GM19452 (cell line): ENCODE results near the gene ZNF407.

Experiments used
- ATAC-seq: cut with Tn5 transposase; IDR thresholded peaks from one replicate; pipeline ENCODE4 v1.9.1; 2021; ENCODE audit not compliant: unreplicated experiment

ZNF407 gene

DNA sequence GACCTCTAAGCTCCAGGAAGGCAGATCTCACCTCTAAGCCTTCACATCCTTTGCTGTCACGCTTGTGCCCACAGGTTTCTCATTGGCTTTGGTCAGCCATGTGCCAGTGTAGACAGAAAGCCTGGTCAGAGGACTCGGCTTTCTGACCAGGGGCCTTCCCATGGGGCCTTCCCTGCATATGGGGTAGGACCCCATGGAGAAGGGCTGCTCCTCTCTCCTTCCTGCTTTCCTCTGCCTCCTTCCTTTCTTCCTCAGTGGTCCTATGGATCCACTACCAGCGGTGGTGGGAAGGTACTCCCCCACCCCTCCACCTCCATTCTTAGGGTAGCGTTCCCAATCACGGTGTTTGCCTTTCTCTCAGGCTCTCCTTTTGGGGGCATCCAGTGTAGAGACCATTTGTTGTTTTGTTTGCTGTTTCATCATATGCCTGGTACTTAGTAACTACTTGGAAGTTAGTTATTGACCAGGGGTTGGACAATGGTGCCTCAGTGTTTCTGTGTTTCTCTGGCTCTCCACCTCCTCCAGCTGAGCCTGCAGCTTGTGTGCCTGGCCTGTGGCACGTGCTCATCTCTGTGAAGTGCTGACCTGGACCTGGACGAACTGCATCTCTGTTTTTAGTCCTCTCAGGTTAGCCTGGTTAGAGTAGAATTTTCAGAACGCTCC lies 71.6 kb downstream of the ZNF407 start:
- ATAC-seq, result no peak

DNA sequence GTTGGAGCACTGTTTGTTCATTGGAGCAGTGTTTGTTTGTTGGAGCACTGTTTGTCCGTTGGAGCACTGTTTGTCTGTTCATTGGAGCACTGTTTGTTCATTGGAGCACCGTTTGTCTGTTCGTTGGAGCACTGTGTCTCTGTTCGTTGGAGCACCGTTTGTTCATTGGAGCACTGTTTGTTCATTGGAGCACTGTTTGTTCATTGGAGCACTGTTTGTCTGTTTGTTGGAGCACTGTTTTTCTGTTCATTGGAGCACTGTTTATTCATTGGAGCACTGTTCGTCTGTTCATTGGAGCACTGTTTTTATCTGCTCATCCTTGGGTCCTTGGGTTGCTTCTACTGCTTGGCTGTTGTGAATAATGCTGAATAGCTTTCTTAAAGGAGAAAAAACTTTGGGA lies 74.7 kb downstream of the ZNF407 start:
- no peak for ATAC-seq

DNA sequence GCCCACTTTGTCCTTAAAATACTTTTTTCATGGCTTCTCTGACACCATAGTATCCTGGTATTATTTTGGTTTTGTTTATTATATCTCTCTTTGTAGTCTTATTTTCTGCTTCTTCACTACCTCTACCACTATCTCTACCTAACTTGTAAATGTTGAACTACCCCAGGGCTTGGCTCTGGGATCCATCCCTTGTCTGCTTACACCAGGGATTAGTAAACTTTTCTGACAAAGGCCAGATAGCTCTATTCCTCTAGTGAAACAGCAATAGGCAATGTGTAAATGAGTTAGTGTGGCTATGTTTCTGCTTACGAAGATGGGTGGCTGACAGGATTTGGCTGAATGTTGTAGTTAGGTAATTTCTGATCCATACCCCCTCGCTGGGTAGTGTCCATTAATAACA lies 76.8 kb downstream of the ZNF407 start:
- no peak for ATAC-seq

DNA sequence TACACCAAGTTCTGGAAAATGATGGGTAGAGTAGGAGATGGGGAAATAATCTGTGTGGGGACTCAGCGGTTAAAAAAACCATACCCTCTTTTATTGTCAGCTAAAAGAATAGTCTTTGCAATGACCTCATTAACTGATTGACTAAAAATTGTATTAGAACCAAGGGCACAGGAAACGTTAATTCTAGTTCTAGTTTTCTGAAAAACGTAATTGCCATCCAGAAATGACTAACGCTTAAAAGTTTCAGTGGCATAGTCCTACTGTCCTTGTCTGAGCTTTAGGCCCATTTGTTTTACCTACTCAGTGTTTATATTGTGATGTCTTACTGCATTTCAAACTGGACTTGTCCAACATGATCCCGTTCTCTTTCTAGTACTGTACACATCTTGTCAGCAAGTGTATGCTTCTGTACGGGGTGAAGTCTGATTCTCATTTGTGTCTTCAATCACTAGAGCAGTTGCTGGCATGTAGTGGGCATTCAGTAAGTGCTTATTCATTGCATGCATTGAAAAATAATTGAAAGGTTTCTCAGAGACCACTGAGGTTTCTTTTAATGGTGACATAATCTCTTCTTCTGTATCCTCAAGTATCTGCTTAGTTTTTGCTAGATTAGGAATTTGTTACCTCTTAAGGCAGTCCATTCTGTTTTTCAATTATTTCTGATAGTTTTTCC lies 81.5 kb downstream of the ZNF407 start:
- ATAC-seq, result peak; percentile 71

DNA sequence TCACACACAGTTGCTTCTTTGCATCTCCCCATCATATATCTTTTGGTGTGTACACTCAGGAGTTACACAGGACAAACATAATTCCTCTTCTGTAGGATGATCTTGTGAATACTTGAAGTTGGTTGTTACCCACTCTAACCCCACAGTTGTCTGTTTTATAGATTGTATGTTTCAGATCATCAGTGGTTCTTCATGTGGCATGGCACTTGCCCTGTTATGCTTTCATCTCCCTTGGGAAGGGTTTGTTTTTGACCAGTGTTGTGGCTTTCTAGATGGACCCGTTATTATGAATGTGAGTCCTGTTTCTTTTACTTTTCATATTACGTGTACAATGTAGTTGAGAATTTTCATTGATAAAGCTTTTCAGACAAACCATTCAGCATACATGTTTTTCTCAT lies 82.0 kb downstream of the ZNF407 start:
- ATAC-seq, result no peak

DNA sequence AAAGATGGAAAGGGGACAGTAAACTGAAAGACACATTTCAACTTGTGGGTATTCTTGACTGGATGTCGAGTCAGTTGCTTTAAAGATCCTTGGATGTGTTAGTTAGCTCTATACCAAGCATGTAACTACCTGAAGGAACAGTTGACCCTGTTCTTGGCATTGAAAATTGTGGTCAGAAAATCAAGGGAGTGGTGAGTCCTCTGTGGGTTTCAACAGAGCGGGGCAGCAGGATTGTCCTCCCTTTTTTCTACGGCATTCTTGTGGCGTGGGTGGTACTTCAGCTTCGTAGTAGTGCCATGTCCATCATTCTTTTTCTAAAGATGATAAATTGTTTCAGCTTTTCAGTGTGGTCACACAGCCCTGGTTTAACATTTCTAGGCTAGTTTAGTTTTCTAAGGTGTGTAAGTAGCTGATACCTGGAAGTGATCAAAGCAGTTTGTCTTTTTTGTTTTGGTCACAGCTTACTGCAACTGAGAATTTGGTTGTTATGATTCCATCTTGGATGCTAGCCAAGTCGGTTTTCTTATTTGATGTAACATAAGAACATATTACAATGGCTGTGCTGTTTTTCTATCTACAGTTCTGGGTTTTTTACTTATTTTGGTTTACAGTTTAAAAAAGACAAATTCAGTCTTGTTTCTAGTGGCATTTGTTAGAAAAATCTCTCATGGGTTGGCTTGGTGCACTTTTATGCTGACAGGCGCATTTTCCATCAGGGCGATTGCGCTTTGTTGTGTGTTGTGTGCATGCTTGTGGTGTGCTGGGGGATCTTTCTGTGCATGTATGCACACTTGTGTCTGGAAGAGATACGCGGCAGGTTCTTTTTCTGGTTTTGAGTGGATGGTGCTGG lies 84.7 kb downstream of the ZNF407 start:
- no peak for ATAC-seq

DNA sequence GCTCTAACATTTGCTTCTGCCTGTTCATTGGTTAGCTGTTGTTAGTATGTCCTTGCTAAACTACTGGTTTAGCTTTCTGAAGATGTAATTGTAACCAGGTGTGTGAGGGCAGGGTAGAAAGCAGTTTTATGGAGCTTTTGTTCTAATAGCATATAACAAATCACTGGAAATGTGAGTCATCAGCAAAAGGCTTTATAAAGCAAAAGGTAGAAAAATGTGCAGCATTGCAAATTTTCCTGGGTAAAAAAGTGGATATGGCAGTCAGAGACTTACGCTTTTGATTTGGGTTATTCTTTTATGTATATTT lies 85.3 kb downstream of the ZNF407 start:
- ATAC-seq, result no peak

DNA sequence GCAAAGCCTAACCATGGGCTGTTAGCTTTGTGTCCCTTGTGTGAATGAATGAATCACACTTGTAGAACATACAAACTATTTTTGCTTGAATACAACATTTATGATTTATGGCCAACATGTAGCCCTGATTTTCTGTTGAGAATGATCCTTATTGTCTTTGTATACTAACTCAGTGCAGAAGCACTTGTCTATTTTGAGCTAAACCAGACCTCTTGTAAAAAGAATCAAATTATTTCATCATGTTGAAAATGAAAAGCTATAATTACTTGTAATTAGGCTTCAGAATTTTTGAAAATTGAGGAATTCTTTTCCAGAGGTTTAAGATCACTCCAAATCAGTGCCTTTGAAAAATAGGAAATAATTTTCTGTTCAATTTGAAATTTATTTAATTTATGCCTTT lies 85.9 kb downstream of the ZNF407 start:
- ATAC-seq, result no peak

DNA sequence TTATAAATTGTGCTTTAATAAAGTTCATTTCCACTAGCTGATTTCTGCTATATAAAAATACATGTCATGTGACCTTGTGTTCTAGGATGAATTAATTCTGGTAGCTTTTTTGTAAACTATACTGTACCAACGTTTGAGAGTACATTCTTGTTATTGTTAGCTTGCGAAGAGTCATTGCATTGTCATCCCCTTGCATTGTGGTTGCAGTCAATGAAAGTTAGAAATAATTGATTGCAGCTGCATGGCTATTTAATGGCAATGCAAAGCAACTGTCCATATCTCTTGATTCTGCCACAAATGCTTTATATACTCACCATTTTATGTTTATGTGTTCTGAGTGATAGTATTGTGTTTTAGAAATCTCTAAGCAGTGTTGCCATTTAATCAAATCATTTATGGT lies 91.6 kb downstream of the ZNF407 start:
- no peak for ATAC-seq

DNA sequence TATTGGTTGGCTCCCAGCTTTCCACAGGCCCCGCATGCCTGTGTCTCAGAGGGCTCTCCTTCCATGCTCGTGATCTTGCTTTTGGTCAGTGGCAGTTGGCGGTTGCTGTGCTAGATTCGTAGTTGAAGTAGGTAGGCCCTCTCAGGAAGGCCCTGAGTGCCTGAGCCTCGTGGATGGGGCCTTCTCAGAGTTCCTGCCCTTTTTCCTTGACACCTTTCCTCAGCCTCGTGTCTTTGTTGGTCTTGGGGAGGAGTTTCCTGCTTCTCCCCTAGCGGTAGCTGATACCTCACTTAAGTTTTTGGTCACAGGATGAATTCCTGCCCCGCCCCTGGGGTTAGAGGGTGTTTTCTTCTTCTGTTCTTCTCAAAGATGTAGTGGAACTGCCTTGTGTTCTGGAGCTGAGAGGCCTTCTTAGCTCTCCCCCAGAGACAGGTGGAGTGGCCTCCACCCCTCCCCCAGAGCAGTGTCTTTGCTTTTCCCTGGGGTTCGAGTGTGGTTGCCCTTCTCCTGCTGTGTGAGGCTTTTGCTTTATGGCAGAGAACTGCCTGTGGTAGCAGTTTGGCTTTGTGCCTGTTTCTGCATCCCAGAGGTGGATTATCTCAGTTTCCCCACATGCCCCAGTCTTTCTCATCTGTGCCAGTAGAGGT lies 94.8 kb downstream of the ZNF407 start:
- no peak for ATAC-seq

DNA sequence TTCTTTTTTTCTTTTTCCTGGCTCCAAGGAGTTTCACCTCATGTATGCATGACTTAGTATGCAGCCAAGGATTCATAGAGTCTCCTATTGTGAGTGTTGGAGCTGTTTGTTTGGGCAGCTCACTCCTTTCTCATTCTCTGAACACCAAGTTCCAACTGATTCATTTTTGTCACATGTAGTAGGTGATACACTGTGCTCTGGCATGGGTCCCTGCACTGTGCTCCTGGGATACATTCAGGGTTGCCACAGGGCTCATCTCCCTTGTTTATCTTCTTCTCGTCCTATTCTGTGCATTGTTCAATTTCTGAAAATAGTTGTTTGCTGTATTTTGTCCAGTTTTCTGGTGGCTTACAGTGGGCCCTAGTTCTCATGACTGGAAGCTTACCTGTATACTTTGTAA lies 96.8 kb downstream of the ZNF407 start:
- ATAC-seq, result no peak

DNA sequence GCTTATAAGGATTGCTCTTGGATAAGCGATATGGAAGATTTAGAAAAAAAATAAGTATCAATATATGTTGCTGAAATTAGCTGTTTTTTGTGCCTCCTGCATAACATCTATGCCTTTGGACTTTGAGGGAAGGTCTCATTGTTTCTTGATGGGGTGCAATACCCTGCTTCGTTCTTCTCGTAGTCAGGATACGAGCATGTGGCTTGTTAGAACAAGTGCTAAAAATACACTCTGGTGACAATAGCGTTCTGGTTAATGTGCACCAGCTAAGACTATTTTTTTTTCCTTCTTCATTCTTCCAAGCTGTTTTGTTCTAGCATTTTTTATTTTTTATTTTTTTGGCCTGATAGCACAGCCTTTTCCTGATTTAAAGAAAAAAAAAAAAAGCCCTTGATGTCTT lies 97.5 kb downstream of the ZNF407 start:
- ATAC-seq, result no peak

DNA sequence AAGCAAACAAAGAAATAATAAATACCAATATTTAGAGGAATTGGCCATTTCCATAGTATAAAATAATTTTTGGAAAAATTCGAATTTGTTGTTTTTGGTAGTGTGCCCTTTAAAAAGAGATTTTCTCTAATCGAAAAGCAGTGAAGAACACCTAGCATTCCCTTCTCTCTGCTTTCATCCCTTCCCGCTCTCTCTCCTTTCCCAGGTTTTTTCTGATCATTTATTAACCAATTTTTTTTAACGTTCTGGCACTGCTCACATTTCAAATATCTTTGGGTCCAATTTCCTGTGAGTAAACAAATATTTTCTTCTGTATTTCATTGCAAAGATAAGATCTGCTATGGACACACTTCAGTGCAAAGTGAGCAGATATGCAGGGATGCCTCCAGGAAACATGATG lies 101.2 kb downstream of the ZNF407 start:
- no peak for ATAC-seq

DNA sequence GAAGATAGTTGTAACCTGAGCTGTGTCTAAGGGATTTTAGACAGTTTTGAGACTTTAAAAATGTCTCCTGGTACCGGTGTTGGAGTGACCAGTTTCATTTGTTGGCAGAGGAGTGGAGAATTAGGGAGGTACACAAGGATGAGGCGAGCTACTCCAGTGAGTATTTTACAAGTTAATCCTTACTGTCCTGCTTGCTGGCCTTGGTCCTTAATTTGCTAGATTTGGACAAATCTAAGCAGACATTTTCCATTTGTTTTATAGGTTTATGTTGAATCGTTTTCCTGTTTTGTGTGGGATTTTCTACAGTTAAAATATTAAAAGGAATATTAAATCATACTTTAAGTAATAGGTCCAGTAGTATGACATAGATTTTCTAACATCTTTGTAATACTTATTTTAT lies 101.8 kb downstream of the ZNF407 start:
- ATAC-seq, result no peak

DNA sequence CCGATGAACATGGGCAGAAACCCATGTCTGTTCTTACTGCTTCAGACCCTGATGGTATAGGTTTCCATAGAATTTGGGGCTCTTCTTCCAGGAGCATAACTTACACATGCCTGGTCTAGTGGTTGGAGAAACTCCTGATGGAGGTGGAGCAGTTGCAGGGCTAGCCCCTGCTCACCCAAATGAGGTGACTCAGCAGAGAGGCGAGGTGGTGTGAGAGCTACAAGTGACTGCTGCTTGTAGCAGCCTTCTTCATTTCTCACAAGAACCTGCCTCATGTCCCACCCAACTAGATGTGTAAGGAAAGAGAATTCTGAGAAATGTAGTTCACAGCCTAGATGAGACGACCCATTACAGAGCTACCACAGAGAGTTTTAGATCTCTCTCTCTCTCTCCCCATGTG lies 105.3 kb downstream of the ZNF407 start:
- ATAC-seq, result no peak

DNA sequence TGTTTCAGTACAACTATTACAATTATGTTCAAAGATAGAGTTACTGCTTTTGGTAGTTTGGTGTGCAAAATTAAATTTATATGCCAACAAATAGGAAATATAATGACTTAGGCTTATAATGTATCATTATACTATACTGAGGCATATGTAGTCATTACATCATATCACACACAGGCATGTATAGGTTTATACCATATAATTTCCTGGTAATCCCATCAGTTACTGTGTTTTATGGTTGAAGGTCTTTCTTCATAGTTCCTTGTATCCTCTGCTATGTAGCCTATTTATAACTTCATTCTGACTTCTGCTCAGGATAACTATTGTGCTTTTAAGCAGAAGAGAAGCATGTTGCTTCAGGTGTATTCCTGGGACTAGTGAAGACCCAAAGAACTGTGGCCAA lies 110.5 kb downstream of the ZNF407 start:
- no peak for ATAC-seq

DNA sequence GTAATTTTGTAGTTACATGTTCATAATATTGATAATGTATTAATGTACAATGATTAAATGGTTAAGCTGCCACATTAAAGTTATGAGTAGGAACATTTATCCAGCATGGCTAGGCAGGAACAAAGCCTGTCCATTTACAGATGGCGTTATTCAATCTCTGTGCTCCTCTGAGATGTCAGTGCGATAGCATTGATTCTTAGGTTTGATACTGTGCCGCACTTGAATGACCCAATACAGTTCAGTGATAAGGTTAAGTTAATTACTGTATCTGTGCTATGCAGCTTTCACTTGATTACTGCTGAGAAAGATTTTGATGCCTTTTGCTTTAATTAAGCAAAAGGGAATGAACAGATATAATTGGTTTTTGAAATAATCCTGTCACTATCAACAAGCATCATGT lies 111.8 kb downstream of the ZNF407 start:
- ATAC-seq, result no peak

DNA sequence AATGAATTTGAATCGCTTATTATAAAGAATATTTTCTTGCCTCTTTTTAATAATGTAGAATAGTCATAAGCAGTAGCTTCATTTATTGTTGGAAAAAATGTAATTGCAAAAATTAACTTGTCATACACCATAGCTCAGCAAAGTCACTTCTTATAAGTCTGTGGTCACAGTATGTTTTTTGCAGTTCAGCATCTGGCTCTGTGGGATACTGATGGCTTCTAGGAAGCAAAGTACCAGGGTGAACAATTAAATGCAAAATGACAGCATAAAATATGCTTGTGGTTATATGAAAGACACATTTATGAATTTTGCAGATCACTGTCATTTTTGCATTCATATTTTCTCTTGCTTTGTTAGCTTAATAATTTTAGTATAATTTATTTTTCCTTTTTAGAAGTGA lies 116.5 kb downstream of the ZNF407 start:
- no peak for ATAC-seq

DNA sequence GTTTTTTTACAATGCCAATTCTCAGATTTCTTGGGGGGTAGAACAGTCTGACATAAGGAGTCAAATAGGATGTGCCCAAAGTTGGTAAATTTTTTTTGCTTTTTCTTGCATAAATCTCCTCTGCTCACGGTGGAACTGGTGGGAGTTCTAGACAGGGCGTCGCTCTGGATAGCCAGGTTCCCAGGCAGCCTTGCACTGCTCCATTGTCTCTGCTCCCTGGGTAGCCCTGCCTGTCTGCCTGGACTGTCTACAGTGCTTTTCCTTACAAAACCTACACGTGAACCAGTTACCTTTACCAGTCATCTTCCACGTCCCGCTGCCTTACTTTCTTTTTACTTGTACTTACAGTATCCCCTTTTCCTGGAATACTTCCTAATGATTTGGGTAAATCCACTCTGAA lies 117.1 kb downstream of the ZNF407 start:
- ATAC-seq, result no peak

DNA sequence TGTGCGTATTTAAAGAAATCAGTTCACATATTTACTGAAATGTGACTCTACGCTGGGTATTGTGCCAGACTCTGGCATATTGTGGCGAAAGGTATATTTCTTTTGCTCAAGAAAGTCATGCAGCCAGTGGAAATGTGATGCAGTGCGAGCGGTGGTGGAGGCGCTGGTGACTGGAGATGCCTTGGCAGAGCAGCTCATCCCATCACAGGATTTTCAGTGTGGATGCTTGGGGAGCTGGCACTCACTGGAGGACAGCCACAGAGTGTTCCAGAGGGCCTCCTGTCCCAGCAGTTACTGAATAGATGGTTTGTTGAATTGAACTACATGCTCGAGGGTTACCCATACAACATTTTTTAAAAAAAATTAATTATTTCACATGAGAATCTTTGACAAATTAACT lies 117.6 kb downstream of the ZNF407 start:
- ATAC-seq, result no peak

DNA sequence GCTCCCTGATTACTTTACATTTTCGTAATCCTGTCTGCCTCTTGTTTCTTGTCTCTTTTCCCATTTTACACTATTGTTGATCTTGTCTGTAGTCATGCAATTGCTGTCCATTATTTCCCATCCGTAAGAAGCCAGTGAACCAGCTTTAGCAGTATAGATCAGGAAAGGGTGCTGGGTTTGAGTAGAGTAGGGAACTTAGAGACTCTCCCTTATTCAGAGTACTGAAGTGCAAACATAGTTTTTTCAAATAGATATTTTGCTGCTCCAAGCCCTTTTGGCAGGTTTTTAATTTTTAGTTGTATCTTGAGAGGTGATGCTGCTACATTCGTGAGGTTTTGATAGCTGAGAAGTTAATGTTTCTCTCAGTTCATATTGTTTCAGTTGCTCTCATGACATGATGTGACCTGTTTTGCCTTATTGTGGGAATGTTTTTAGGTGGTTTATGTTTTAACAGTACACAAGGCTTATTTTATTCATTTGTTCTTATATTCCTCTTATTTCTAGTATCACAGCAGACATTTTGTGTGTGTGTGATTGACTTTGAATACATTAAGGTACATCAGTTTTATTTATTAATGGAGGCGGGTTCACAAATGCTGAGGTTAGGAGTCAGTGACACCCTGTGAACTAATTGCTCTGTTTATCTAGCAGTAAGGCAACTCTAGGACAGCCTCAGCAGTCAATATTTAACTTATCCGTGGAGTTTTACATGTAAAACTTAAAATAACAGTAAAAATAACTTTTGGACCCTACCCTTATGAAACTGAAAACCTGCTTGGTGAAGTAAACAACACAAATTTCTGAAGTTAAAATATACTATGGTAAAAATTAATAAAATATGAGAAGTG lies 118.4 kb downstream of the ZNF407 start:
- ATAC-seq, result no peak
